Muscle of leg (tissue), 11 donors: ENCODE data around the gene ABLIM2. TPM values are rescaled to one million over a fixed set of nuclear protein-coding genes. Genes with fewer than 3 reads are reported as not detected.
A peak's percentile ranks its signal among the peaks of the same experiment; 100 is the strongest.

Experiments
- DNase-seq: peaks from one replicate; pipeline ENCODE4 v3.0.0; 2013
- H3K27ac ChIP-seq: one replicate; pipeline ENCODE4 v1.5.1; 2013; ENCODE audit warnings: mild to moderate bottlenecking, low read length, control low read depth
- H3K27me3 ChIP-seq: one replicate; pipeline ENCODE4 v1.6.1; 2013; ENCODE audit warnings: low read length; ENCODE audit not compliant: control insufficient read depth, insufficient read depth
- H3K36me3 ChIP-seq: one replicate; pipeline ENCODE4 v1.6.1; 2013; ENCODE audit warnings: low read length; ENCODE audit not compliant: control insufficient read depth, insufficient read depth
- H3K4me1 ChIP-seq: one replicate; pipeline ENCODE4 v1.6.1; 2013; ENCODE audit warnings: low read length; ENCODE audit not compliant: control insufficient read depth, insufficient read depth
- H3K4me3 ChIP-seq: one replicate; pipeline ENCODE4 v1.5.1; 2013; ENCODE audit warnings: low read length, control low read depth
- H3K9me3 ChIP-seq: replicated peaks from 2 replicates; pipeline ENCODE4 v1.6.1; 2013; ENCODE audit warnings: low read depth, low read length; ENCODE audit not compliant: control insufficient read depth
- WGBS: methylation state at CpG from one replicate; pipeline ENCODE4 v1.1.5; 2013; ENCODE audit warnings: missing lambda C conversion rate; ENCODE audit not compliant: insufficient coverage; 5-methylcytosine and 5-hydroxymethylcytosine counted together
- polyA plus RNA-seq, 8 donors: library from polyadenylated mRNA; unstranded; fragments of 120-200 nt; gene quantifications; one replicate each; pipeline versions ENCODE4 v1.2.1 to v1.2.3, GENCODE V29; 2013; ENCODE audit warnings: inconsistent platforms in 1 of 8, low replicate concordance in 1 of 8; ENCODE audit not compliant: insufficient read length in 8 of 8, insufficient read depth in 1 of 8
- total RNA-seq: library from RNA; stranded (reverse); fragments of 120-200 nt; gene quantifications from one replicate; pipeline ENCODE4 v1.2.4, GENCODE V29; 2013

ABLIM2 gene
- total and polyA plus RNA-seq, 9 donors: 3.1 to 10.5 (median 5.7) TPM

DNA sequence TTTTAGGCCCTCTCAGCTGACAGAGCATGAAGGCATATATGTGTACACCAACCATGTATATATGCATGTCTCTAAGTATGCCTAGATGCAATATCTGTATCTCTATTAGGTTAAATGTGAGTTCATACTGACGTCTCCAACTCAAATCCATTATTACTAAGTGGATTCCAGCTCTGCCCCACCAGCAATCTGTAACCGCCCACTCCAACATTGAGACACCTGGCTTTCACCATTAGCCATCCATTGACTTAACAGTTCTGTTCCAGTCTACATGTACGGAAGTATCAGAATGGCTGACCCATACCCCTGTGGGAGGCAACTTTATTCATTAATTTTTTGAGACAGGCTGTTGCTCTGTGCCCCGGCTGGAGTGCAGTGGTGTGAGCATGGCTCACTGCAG lies 25.4 kb upstream of the ABLIM2 start:
- Histone ChIP-seq H3K9me3 (no peaks in the 10 kb centered on the region), H3K4me3 (no peak overlapping the region), H3K36me3 (no peaks in the 10 kb centered on the region), H3K4me1 (peaks cover 50% of the 10 kb centered on the region), H3K27me3 (peaks cover 4% of the 10 kb centered on the region), H3K27ac (no peak overlapping the region)
- 88% methylated on average over 1 of the region's 4 CpGs for WGBS
- no peak for DNase-seq

DNA sequence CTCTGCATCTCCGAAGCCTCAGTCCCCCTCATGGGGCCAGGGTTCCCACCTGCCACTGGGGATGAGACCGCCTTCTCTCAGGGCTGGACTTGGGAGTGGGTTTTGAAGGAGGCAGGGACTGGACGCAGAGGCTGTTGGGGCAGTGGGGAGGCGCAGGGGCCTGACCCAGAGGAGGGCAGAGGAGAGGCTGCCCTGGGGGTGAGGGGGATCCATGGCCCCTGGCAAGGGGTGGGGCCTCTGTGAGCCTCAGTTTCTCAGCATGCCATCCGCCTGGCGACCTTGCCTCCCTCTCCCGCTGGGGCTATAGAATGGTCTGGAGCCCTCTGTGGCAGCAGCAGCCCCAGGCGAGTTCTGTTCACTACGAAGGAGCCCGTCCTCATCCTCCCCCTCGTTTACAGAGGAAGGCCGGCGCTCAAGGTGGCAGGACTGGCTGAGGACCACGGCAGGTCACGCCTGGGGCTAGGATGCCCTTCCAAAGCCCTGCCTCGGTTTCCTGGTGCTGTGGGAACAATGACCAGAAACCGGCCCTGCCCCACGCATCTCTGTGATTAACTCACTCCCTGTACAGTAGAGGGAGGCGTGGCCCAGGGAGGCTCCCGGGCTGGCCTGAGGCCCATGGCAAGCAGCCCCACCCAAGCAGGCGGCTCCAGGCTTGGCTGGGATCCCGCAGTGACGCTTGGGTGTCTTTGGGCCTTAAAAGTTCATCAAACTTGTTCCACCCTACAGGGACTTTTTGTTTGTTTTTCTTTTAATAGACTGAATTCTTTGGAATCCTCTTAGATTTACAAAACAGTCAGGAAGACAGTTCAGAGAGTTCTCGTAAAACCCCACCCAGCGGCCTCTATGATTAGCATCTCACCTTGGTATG lies 24.5 kb upstream of the ABLIM2 start:
- WGBS: 87% methylated on average over 13 of the region's 25 CpGs
- Histone ChIP-seq H3K4me1 (peaks cover 40% of the 10 kb centered on the region), H3K27me3 (peaks cover 4% of the 10 kb centered on the region), H3K9me3 (no peaks in the 10 kb centered on the region), H3K36me3 (no peaks in the 10 kb centered on the region), H3K4me3 (no peak overlapping the region), H3K27ac (no peak overlapping the region)
- DNase-seq: peak; percentile 76

DNA sequence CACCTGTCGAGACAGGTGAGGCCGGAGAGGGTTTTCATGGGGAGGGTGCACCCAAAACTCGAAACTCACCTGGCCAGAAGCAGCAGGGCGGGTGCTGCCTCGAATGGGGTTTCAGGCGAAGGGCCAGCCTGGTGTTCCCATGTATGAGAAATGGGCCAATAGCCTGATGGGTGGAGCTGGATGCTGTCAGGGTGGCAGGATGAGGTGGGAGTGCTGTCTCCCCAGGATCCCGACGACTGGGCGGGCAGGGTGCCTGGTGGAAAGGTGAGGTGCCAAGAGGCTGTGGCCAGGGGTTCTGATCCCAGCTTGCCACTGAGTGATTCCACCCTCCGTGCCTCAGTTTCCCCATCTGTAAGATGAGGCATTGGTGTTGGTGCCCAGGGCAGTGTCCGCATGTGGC lies 23.7 kb upstream of the ABLIM2 start:
- peaks cover 44% of the 10 kb centered on the region for H3K4me1 ChIP-seq
- DNase-seq: no peak

DNA sequence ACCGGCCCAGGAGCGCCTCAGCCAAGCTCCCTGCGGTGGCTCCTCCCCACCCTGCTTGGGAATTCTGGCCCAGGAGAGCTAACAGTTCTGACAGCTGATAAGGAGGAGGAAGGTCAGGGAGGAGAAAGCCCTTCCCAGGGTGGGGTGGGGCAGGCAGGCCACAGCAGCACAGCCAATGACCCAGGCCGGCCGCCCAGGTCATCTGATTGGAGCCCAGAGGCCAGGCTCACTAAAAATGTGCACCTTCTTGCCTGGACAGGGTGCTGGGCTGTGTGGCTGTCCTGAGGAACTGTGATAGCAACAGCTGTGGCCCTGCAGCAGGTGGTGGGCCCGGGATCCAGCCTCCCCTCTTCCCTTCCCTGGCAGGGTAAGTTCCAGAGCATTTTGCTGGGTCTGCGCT lies 23.2 kb upstream of the ABLIM2 start:
- 59% methylated on average over 2 of the region's 7 CpGs for WGBS
- H3K4me3 ChIP-seq: no peak overlapping the region
- DNase-seq: no peak
- H3K36me3 ChIP-seq: no peaks in the 10 kb centered on the region
- peaks cover 47% of the 10 kb centered on the region for H3K4me1 ChIP-seq
- peaks cover 4% of the 10 kb centered on the region for H3K27me3 ChIP-seq
- peak overlapping the region; percentile 20 for H3K27ac ChIP-seq
- H3K9me3 ChIP-seq: no peaks in the 10 kb centered on the region

More for the DNA sequence above, 23.7 kb upstream of the ABLIM2 start:
- Histone ChIP-seq H3K27ac (no peak overlapping the region), H3K36me3 (no peaks in the 10 kb centered on the region), H3K27me3 (peaks cover 4% of the 10 kb centered on the region), H3K9me3 (no peaks in the 10 kb centered on the region), H3K4me3 (no peak overlapping the region)
- 86% methylated on average over 11 of the region's 11 CpGs for WGBS

DNA sequence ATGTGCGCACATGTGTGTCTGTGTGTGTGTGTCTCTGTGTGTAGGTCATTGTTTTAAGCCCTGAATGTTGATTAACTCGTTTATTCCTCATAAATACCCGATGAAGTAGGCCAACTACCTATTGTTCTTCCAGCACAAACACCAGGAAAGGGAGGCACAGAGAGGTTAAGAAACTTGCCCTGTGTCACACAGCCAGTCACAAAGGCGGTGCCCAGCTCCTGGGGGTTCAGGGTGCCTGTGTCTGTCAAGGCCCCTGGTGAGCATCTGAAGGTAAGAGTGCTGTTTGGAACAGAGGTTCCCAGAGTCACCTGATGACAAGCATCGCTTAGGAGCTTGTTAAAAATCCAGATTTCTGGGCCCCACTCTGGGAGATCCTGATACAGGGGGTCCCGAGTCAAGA lies 22.5 kb upstream of the ABLIM2 start:
- Histone ChIP-seq H3K27me3 (peaks cover 4% of the 10 kb centered on the region), H3K4me3 (no peak overlapping the region), H3K36me3 (no peaks in the 10 kb centered on the region), H3K4me1 (peaks cover 44% of the 10 kb centered on the region), H3K9me3 (no peaks in the 10 kb centered on the region), H3K27ac (no peak overlapping the region)
- 96% methylated on average over 3 of the region's 6 CpGs for WGBS
- no peak for DNase-seq

DNA sequence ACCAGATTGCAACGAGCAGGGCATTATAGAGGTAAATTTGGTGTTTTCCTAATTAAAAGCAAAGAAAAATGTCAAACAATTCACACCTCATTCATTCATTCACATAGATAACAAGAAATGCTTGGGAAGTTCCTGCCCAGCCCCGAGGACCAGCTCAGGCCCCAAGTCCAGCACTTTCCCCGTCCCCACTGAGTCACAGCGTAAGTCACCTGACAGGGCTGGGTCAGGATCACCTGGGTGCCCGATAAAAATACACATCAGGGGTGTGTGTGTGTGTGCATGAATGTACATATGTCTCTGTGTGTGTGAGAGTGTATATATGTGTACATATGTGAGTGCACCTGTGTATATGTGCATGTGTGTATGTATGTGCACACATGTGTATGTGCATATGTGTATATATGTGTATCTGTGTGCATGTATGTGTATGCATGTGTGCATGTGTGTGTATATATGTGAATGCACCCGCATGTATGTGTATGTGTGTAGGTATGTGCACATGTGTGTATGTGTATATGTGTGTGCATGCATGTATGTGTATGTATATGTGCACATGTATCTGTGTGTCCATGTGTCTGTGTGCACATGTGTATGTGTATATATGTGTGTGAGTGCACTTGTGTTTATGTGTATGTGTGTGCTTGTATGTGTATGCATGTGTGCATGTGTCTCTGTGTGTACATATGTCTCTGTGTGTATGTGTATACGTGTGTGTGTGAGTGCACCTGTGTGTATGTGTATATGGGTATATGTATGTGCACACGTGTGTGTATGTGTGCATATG lies 21.9 kb upstream of the ABLIM2 start:
- no peak overlapping the region for H3K27ac ChIP-seq
- no peak for DNase-seq
- H3K4me3 ChIP-seq: no peak overlapping the region
- H3K36me3 ChIP-seq: no peaks in the 10 kb centered on the region
- H3K4me1 ChIP-seq: peaks cover 38% of the 10 kb centered on the region
- H3K9me3 ChIP-seq: no peaks in the 10 kb centered on the region
- WGBS: 85% methylated on average over 6 of the region's 8 CpGs
- H3K27me3 ChIP-seq: peaks cover 2% of the 10 kb centered on the region

DNA sequence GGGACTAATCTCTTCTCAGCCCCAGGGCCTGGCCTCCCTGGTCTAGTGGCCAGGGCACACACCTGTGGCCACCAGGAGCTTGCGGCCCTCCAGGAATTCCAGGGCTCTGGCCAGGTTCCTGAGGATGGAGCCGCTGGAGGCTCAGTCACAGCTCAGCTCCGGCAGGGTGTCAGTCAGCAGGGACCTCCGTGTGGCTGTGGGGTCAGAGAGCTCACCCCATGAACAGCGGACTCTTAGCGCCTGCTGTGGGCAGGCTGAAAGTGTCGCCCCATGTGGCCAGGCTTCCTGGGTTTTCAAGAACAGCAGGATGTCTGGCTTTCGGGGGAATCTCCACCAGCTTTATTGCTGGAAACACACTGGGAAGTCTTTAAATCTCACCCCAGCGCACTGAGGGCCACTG lies 21.2 kb upstream of the ABLIM2 start:
- no peak for DNase-seq
- no peaks in the 10 kb centered on the region for H3K27me3 ChIP-seq
- H3K4me1 ChIP-seq: peaks cover 35% of the 10 kb centered on the region
- 66% methylated on average over 8 of the region's 9 CpGs for WGBS
- H3K27ac ChIP-seq: no peak overlapping the region
- no peak overlapping the region for H3K4me3 ChIP-seq
- H3K36me3 ChIP-seq: no peaks in the 10 kb centered on the region
- no peaks in the 10 kb centered on the region for H3K9me3 ChIP-seq

DNA sequence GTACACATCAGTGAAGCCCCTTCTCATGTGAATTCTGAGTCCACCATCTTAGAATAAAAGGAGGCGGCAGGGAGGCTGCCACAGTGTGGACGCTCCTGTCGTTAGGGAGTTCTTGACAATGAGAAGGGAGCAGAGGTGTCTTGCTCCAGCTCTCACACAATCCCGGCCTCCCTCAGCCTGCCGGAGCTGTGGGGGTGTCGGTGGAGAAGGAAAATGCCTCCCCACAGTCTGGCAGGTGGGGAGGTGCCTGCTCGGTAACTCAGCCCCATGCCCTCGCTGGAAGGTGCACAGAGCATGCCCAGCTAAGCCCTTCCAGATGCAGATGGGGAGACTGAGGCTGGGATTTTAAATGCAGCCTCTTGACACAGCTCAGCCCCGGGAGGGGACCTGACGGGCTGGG lies 20.5 kb upstream of the ABLIM2 start:
- no peaks in the 10 kb centered on the region for H3K36me3 ChIP-seq
- peaks cover 35% of the 10 kb centered on the region for H3K4me1 ChIP-seq
- no peak overlapping the region for H3K27ac ChIP-seq
- no peak overlapping the region for H3K4me3 ChIP-seq
- no peaks in the 10 kb centered on the region for H3K9me3 ChIP-seq
- WGBS: 77% methylated on average over 3 of the region's 10 CpGs
- no peak for DNase-seq
- peaks cover under 1% of the 10 kb centered on the region for H3K27me3 ChIP-seq

DNA sequence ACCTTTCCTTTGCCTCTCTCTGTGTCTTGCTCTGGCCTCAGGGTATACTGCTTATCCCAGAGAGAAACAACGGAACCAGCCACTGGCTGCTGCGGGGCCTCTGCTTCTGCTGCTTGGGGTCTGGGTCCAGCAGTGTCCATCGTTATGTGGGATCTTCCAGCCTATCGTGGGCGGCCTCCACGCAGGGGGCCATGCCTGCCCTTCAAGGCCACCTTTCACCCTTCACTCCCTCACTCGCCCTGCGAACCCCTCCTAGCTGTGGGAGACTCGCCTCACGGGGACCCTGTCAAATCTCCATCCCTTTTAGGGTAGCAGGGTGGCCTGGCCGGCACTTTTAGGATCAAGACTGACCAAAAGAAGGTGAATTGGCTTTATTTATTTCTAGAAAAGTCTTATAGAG lies 19.3 kb upstream of the ABLIM2 start:
- no peaks in the 10 kb centered on the region for H3K36me3 ChIP-seq
- no peak for DNase-seq
- H3K9me3 ChIP-seq: no peaks in the 10 kb centered on the region
- no peak overlapping the region for H3K4me3 ChIP-seq
- WGBS: 82% methylated on average over 8 of the region's 11 CpGs
- H3K27ac ChIP-seq: no peak overlapping the region
- peaks cover 28% of the 10 kb centered on the region for H3K4me1 ChIP-seq
- peaks cover 3% of the 10 kb centered on the region for H3K27me3 ChIP-seq

DNA sequence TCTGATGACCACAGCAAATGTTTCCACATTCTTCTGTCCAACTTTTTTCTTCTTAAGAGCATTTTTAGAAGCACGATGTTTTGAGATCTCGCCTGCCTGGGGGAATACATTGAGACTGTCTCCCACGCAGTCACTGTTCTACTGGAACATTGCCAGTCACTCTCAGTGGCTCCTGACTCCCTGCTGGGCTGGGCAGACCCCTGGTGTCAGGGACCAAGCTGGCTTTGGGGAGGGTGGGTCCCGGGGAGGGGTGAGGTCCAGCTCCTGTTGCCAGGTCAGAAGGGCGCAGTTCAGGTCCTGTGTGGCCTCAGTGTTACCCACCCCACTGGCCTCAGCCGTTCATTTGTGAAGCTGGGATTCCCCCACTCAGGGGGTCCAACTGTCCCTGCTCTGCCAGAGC lies 18.9 kb upstream of the ABLIM2 start:
- Histone ChIP-seq H3K27me3 (peaks cover 3% of the 10 kb centered on the region), H3K4me1 (peaks cover 24% of the 10 kb centered on the region), H3K27ac (no peak overlapping the region), H3K36me3 (no peaks in the 10 kb centered on the region), H3K4me3 (no peak overlapping the region), H3K9me3 (no peaks in the 10 kb centered on the region)
- 45% methylated on average over 6 of the region's 6 CpGs for WGBS
- no peak for DNase-seq
